SU-DHL-6 (cell line): ENCODE data around the gene FUT4.

Experiments used
- H2AFZ ChIP-seq: fragments of 200-600 bp; sonication (generic); 2 replicates; pipeline ENCODE4 v1.6.1; 2014; ENCODE audit warnings: low read depth, mild to moderate bottlenecking, moderate library complexity, mixed read lengths, antibody characterized with exemption, low read length; ENCODE audit not compliant: severe bottlenecking
- H3F3A ChIP-seq: fragments of 200-600 bp; shearing (Covaris generic); 2 replicates; pipeline ENCODE4 v1.6.0; 2016; ENCODE audit warnings: antibody characterized with exemption, mild to moderate bottlenecking; ENCODE audit not compliant: insufficient read depth
- H3K27ac ChIP-seq: fragments of 200-600 bp; sonication (generic); 2 replicates; pipeline ENCODE4 v1.5.1; 2016; ENCODE audit warnings: low read depth, mild to moderate bottlenecking, low read length, moderate library complexity, mixed read lengths
- H3K27me3 ChIP-seq: fragments of 200-600 bp; sonication (generic), shearing (Covaris generic); 2 replicates; pipeline ENCODE4 v1.6.0; 2014; ENCODE audit warnings: mild to moderate bottlenecking, low read length
- H3K36me3 ChIP-seq: fragments of 200-600 bp; sonication (generic); 2 replicates; pipeline ENCODE4 v1.6.1; 2014; ENCODE audit warnings: mild to moderate bottlenecking, low read length, mixed read lengths
- H3K4me2 ChIP-seq: fragments of 300-600, 200-600 bp; shearing (Covaris generic), sonication (generic); 2 replicates; pipeline ENCODE4 v1.6.0; 2014; ENCODE audit warnings: low read length, low read depth, mild to moderate bottlenecking; ENCODE audit not compliant: poor library complexity, severe bottlenecking
- H3K4me3 ChIP-seq: fragments of 200-600 bp; sonication (generic); 2 replicates; pipeline ENCODE4 v1.5.1; 2014; ENCODE audit warnings: antibody characterized with exemption, low read length, mild to moderate bottlenecking, mixed read lengths; ENCODE audit not compliant: insufficient read depth, poor library complexity, severe bottlenecking
- H3K79me2 ChIP-seq: fragments of 200-600 bp; sonication (generic); 2 replicates; pipeline ENCODE4 v1.6.1; 2014; ENCODE audit warnings: mild to moderate bottlenecking, low read length, moderate library complexity; ENCODE audit not compliant: insufficient read depth
- H3K9ac ChIP-seq: fragments of 200-600 bp; sonication (generic); 2 replicates; pipeline ENCODE4 v1.7.0; 2014; ENCODE audit warnings: mild to moderate bottlenecking, low read length
- H3K9me2 ChIP-seq: fragments of 200-600 bp; sonication (generic); replicated peaks from 2 replicates; pipeline ENCODE4 v1.6.1; 2014; ENCODE audit warnings: low read length; ENCODE audit not compliant: insufficient read depth
- H3K9me3 ChIP-seq: fragments of 200-600 bp; sonication (generic); 2 replicates; pipeline ENCODE4 v1.6.1; 2014; ENCODE audit warnings: low read length, mixed read lengths; ENCODE audit not compliant: insufficient read depth
- H4K20me1 ChIP-seq: fragments of 200-600 bp; sonication (generic); 2 replicates; pipeline ENCODE4 v1.6.1; 2014; ENCODE audit warnings: low read depth, mild to moderate bottlenecking, antibody characterized with exemption, low read length, moderate library complexity, mixed read lengths
- EZH2phosphoT487 ChIP-seq: fragments of 200-600 bp; sonication (generic), shearing (Covaris generic); conservative IDR thresholded peaks from 2 replicates; pipeline ENCODE4 v1.6.1; 2018; ENCODE audit warnings: mild to moderate bottlenecking, antibody characterized with exemption, low read length, moderate library complexity, mixed read lengths
- TF ChIP-seq, protein P1 (sequence below): fragments of 200-600 bp; sonication (generic); IDR thresholded peaks from one replicate; pipeline ENCODE4 v1.5.1; 2017; ENCODE audit warnings: antibody characterized with exemption, mild to moderate bottlenecking, low read length, moderate library complexity; ENCODE audit not compliant: insufficient read depth, poor library complexity, severe bottlenecking

Gene FUT4

DNA sequence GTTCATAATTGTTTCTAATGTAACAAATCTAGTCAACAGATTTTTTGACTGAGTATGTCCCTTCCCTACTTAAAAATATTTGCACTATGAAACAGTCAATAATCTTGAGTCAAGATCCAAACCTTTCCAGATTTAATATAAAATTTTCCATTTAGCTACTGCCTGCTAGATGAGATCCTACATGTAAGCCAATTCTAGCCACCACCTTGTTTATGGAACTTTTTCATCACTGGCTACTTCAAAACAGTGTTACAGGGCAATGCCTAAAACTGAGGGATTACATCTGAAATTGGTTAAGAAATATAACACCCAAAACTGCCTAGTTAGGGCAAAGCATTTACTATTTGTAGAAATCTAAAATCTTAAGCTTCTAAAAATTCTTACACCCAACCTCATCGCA lies 10.5 kb upstream of the FUT4 start:
- Histone ChIP-seq H3K27ac (no peak overlapping the region), H3F3A (no peaks in the 10 kb centered on the region), H4K20me1 (no peaks in the 10 kb centered on the region), H3K4me2 (no peak overlapping the region), H3K9me3 (no peaks in the 10 kb centered on the region), H3K4me3 (no peak overlapping the region), H3K9ac (no peak overlapping the region), H3K9me2 (no peaks in the 10 kb centered on the region), H3K79me2 (no peaks in the 10 kb centered on the region), H2AFZ (no peak overlapping the region), H3K36me3 (no peaks in the 10 kb centered on the region), H3K27me3 (no peaks in the 10 kb centered on the region; the same call in 1 of the 2 replicates)
- TF ChIP-seq, protein P1, sequence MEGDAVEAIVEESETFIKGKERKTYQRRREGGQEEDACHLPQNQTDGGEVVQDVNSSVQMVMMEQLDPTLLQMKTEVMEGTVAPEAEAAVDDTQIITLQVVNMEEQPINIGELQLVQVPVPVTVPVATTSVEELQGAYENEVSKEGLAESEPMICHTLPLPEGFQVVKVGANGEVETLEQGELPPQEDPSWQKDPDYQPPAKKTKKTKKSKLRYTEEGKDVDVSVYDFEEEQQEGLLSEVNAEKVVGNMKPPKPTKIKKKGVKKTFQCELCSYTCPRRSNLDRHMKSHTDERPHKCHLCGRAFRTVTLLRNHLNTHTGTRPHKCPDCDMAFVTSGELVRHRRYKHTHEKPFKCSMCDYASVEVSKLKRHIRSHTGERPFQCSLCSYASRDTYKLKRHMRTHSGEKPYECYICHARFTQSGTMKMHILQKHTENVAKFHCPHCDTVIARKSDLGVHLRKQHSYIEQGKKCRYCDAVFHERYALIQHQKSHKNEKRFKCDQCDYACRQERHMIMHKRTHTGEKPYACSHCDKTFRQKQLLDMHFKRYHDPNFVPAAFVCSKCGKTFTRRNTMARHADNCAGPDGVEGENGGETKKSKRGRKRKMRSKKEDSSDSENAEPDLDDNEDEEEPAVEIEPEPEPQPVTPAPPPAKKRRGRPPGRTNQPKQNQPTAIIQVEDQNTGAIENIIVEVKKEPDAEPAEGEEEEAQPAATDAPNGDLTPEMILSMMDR = no peak

DNA sequence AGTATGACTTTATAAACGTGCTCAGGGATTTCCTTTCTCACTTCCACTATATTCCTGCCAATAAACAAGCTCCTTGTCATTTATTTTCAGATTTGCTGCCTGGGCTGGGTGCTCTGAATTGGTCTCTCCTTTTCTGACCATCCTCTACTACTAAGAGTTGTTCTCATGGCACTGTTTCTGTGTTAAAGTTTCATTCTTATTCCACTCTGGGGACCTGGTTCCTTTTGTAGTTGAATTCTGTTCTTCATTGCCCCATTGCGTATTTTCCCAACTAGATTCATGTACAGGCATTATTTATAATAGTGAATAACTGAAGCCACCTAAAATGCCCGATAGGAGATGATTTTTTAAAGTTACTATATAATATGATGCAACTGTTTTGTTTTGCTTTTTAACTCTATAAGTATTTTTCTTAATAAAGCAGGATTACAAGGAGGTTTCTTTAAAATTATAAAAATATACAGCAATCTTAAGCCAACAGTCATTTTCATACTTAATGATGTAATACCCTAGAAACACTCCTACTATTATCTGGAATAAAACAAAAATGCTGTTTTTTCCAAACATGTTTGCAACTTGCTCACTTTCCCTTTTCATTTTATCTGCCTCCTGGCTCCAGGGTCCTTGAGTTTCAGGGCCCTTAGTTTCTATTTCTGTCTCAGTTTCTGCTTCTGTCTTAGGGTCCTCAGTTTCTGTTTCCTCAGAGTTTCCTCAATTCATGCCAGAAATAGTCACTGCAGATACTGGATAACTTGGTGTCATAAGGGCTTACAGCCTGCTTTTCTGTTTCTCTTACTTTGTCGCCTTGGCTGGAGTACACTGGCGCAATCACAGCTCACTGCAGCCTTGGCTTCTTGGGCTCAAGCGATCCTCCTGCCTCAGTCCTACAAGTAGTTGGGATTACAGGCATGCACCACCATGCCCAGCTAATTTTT lies 9.8 kb upstream of the FUT4 start:
- Histone ChIP-seq H3K4me2 (no peak overlapping the region), H3K9ac (no peak overlapping the region), H3K4me3 (no peak overlapping the region), H3K36me3 (no peaks in the 10 kb centered on the region), H3K9me3 (no peaks in the 10 kb centered on the region), H3K9me2 (no peaks in the 10 kb centered on the region), H4K20me1 (no peaks in the 10 kb centered on the region), H3K79me2 (no peaks in the 10 kb centered on the region), H2AFZ (no peak overlapping the region), H3K27me3 (no peaks in the 10 kb centered on the region; the same call in 1 of the 2 replicates), H3F3A (no peaks in the 10 kb centered on the region), H3K27ac (no peak overlapping the region)
- TF ChIP-seq, protein P1 = no peak
- no peak for TF ChIP-seq EZH2phosphoT487

DNA sequence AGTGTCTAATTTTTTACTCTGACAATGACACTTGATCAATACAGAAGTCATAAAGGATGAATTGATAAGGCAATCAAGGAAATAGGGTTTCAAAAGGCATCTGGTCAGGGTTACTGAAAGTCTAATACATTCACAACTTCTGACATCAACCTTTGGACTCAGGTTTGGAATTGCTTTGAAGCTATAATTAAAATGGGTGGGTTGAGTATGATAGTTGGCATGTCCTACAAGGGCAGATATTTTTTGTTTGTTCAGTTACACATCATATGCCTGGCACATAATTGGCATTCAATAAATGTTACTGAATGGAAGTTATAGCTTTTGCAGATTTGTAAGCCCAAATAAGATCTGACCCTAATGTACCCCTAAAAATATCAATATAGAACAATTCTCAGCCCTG lies 7.3 kb upstream of the FUT4 start:
- Histone ChIP-seq H3K27me3 (no peaks in the 10 kb centered on the region), H3K9ac (no peak overlapping the region), H2AFZ (no peak overlapping the region), H3K79me2 (no peaks in the 10 kb centered on the region), H3K9me3 (no peaks in the 10 kb centered on the region), H3K4me2 (no peak overlapping the region), H3K27ac (no peak overlapping the region), H4K20me1 (no peaks in the 10 kb centered on the region), H3K36me3 (no peaks in the 10 kb centered on the region), H3K4me3 (no peak overlapping the region), H3K9me2 (no peaks in the 10 kb centered on the region), H3F3A (no peaks in the 10 kb centered on the region)
- no peak for TF ChIP-seq EZH2phosphoT487
- TF ChIP-seq, protein P1 = no peak
